WI38 (cell line): ENCODE results near the gene GRXCR2.

Source experiments
- H3K4me3 ChIP-seq: 2 replicates; pipeline ENCODE4 v1.5.1; 2011; ENCODE audit warnings: low read depth, mild to moderate bottlenecking, control low read depth, low read length
- TF ChIP-seq, protein P1 (sequence below): IDR thresholded peaks from 2 replicates; pipeline ENCODE4 v1.5.1; 2012; ENCODE audit warnings: low read depth, mild to moderate bottlenecking, control low read depth, low read length

The GRXCR2 gene

GRCh38 chr5:145915970-145916638, 43.3 kb upstream of the GRXCR2 start:
- H3K4me3 ChIP-seq, result no peak overlapping the region
- TF ChIP-seq, protein P1, sequence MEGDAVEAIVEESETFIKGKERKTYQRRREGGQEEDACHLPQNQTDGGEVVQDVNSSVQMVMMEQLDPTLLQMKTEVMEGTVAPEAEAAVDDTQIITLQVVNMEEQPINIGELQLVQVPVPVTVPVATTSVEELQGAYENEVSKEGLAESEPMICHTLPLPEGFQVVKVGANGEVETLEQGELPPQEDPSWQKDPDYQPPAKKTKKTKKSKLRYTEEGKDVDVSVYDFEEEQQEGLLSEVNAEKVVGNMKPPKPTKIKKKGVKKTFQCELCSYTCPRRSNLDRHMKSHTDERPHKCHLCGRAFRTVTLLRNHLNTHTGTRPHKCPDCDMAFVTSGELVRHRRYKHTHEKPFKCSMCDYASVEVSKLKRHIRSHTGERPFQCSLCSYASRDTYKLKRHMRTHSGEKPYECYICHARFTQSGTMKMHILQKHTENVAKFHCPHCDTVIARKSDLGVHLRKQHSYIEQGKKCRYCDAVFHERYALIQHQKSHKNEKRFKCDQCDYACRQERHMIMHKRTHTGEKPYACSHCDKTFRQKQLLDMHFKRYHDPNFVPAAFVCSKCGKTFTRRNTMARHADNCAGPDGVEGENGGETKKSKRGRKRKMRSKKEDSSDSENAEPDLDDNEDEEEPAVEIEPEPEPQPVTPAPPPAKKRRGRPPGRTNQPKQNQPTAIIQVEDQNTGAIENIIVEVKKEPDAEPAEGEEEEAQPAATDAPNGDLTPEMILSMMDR, result no peak

GRCh38 chr5:145913701-145914100, 40.9 kb upstream of the GRXCR2 start:
- TF ChIP-seq, protein P1, result no peak
- H3K4me3 ChIP-seq, result no peak overlapping the region

DNA sequence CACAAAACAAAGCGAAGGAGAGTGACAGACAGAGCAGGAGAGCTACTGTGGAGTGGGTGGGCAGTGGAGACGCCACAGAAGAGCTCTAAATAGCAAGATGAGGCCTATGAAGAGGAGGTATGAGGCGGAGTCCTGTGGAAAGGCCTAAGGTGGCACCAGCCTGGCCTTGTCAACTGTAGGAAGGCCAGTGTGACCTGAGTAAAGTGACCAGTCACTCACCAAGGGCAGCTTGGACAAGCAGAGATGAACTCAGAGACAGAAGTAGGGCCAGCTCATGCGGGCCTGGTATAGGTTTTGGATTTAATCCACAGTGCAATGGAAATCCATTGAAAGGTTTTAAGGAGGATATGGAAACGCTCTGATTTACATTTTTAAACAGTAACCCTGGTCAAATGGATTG, 39.8 kb upstream of the GRXCR2 start:
- TF ChIP-seq, protein P1, result no peak
- no peak overlapping the region for H3K4me3 ChIP-seq

DNA sequence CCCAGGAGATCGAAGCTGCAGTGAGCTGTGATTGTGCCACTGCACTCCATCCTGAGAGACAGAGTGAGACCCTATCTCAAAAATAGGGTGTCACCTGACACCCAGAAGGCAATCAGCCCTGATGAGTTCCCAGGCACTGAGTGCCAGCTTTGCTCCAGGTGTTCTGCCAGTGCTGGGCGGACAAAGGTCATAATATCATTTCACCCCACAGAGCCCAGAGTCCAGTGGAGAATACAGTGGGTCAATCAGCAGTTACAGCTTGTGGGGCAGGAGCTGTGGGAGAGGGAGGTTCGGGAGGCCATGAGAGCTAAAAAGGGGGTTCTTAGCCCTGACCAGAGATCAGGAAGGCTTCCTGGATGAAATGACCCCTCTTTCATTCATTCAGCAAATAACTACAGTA, 39.2 kb upstream of the GRXCR2 start:
- TF ChIP-seq, protein P1, result no peak
- H3K4me3 ChIP-seq, result no peak overlapping the region

DNA sequence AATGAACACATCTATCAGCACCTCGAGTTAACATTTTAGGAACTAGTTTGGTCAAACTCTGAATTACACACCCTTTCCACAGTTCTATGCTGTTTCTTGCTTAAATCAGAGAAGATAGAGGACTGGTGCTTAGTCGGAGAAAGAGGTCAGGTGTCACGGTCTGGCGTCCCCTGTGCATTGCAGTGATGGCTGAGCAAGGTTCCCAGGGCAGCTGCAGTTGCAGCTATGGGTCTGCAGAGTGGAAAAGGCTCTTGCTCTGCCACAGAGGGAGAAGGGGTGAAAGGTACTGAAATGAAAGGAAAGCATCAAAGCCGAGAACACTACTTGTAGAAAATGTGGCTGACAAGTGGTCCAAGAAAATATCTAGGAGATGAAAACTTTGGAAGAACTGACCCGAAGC, 38.4 kb upstream of the GRXCR2 start:
- TF ChIP-seq, protein P1, result no peak
- no peak overlapping the region for H3K4me3 ChIP-seq

DNA sequence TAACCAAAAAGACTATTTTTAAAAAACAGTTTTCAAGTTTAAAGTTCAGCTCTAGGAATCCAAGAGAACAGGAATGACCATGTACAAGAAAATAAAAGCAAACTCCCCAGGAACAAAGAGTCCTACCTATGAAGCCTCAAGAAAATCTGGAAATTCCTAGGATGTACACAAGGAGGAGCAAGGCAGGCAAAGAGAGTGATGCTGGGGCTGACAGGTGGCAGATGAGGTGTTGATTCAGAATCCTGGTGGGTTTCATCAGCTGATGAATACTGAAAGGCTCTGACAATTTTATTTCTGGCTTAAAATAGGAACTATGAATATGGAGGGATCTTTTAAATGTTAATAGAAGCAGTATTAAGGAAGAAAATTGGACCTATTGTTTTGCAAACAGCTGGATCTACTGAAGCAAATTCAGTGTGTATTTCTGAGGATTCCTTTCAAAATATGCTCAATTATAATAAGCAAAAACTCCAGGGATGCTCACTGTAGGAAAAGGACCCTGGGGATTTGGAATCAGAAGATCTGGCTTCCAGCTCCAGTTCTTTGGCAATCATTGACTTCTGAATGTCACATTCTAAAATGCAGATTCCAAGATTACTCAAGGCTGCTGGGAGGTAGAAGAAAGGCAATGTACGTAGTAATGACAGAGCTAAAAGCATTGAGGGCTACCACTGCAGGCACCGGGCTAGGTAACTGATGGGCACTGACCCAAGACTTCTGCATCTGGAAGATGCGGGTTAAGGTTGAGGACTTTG, 35.6 kb upstream of the GRXCR2 start:
- TF ChIP-seq, protein P1, result no peak
- no peak overlapping the region for H3K4me3 ChIP-seq

DNA sequence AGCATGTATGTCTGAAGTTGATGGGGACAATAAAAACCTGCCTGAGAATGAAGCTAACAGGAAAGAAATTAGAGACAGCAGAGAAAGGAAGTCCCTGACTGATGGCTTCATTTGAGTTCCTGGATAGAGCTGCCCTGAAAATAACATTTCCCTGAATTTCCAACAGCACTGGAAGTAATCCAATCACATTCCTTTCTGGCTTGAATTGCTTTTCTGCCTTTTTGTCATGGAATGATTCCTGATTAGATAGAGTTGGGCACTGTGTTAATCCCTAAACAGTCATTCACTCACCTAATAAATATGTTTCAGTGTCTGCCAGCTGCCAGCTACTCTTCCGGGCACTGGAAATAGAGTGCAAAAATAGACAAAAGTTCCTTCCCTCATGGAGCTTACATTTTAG, 33.6 kb upstream of the GRXCR2 start:
- H3K4me3 ChIP-seq, result no peak overlapping the region
- TF ChIP-seq, protein P1, result no peak
